A673 (cell line): ENCODE data around the gene BPNT1. TPM values are rescaled to one million over a fixed set of nuclear protein-coding genes. Genes with fewer than 3 reads are reported as not detected.

Experiments used
- BruUV-seq: library from RNA; stranded (reverse); fragments of 400-500 nt; replicated peaks from 2 replicates; lab custom pipeline; 2021; lab: Mats Ljungman, UMichigan
- CTCF ChIA-PET: fragments of 300-600 bp; sonication (Branson Sonifier 250); formaldehyde crosslinking; loops from one replicate; lab custom pipeline; 2022; ENCODE audit warnings: antibody characterized with exemption; lab: Charles Lee
- POLR2A ChIA-PET: fragments of 300-600 bp; sonication (Branson Sonifier 250); formaldehyde crosslinking; loops from one replicate; lab custom pipeline; 2022; ENCODE audit warnings: antibody characterized with exemption; ENCODE audit not compliant: low non-redundant PET; lab: Charles Lee
- DNase-seq: peaks from one replicate; pipeline ENCODE4 v3.0.0-alpha.2; 2015; ENCODE audit warnings: low spot score
- H3K27ac ChIP-seq: fragments of 200-600 bp; sonication (generic); 2 replicates; pipeline ENCODE4 v1.5.1; 2016; ENCODE audit warnings: mixed run types, low read depth, mild to moderate bottlenecking, mixed read lengths, antibody characterized with exemption, low read length; ENCODE audit not compliant: poor library complexity, severe bottlenecking
- H3K27me3 ChIP-seq: fragments of 200-600 bp; sonication (generic); replicated peaks from 2 replicates; pipeline ENCODE4 v1.6.1; 2017; ENCODE audit warnings: mixed run types, low read depth, mild to moderate bottlenecking, mixed read lengths, antibody characterized with exemption, low read length; ENCODE audit not compliant: insufficient read depth, poor library complexity
- H3K36me3 ChIP-seq: fragments of 200-600 bp; sonication (generic); 2 replicates; pipeline ENCODE4 v1.6.1; 2016; ENCODE audit warnings: mixed run types, mild to moderate bottlenecking, mixed read lengths, antibody characterized with exemption, low read length; ENCODE audit not compliant: insufficient read depth, poor library complexity, severe bottlenecking
- H3K4me1 ChIP-seq: fragments of 200-600 bp; sonication (generic); 2 replicates; pipeline ENCODE4 v1.6.1; 2017; ENCODE audit warnings: mixed run types, mild to moderate bottlenecking, mixed read lengths, antibody characterized with exemption, low read length; ENCODE audit not compliant: insufficient read depth, poor library complexity, severe bottlenecking
- H3K4me3 ChIP-seq: fragments of 200-600 bp; sonication (generic); 2 replicates; pipeline ENCODE4 v1.5.1; 2016; ENCODE audit warnings: low read depth, mixed run types, mild to moderate bottlenecking, mixed read lengths, low read length; ENCODE audit not compliant: poor library complexity, severe bottlenecking
- H3K9me3 ChIP-seq: fragments of 200-600 bp; sonication (generic); 2 replicates; pipeline ENCODE4 v1.6.1; 2016; ENCODE audit warnings: mixed run types, low read depth, mild to moderate bottlenecking, mixed read lengths, antibody characterized with exemption, low read length; ENCODE audit not compliant: poor library complexity, severe bottlenecking
- CTCF ChIP-seq: fragments of 300-800, 200-600 bp; sonication (generic); conservative IDR thresholded peaks from 2 replicates; pipeline ENCODE4 v1.5.1; 2017; ENCODE audit warnings: low read depth, mild to moderate bottlenecking, antibody characterized with exemption, low read length, moderate library complexity, mixed read lengths
- EZH2 ChIP-seq: fragments of 200-600 bp; sonication (generic); IDR thresholded peaks from 2 replicates; pipeline ENCODE4 v1.6.1; 2017; ENCODE audit warnings: borderline replicate concordance, low read depth, mild to moderate bottlenecking, mixed read lengths, antibody characterized with exemption, low read length; ENCODE audit not compliant: poor library complexity, severe bottlenecking
- intact Hi-C: fragments of 100-400 bp; cut with micrococcal nuclease; formaldehyde crosslinking; loops from one replicate; pipeline ENCODE4 v1.10.0; 2022; ENCODE audit not compliant: unreplicated experiment
- total RNA-seq: library from RNA; stranded (reverse); gene quantifications from 2 replicates; pipeline ENCODE4 v1.2.3, GENCODE V29; 2021

BPNT1 gene
- total RNA-seq, 1 experiment from 2014 or later = 23.5 TPM

GRCh38 chr1:220046052-220046930, 43.3 kb downstream of the BPNT1 start, which contains the start of gene EPRS1:
EPRS1 (minus strand) TSS chr1:220046505; CDS start chr1:220046388, 117 bp downstream.
- TSS peak; percentile 37 for BruUV-seq
- Histone ChIP-seq H3K4me1 (peaks cover 7% of the 10 kb centered on the region), H3K27me3 (no peaks in the 10 kb centered on the region), H3K9me3 (no peaks in the 10 kb centered on the region), H3K36me3 (no peaks in the 10 kb centered on the region), H3K27ac (peak within 1 kb of the TSS; percentile 87), H3K4me3 (peak within 1 kb of the TSS; percentile 85)
- POLR2A ChIA-PET = interaction anchor here (0.7 kb wide), 1 partner anchor 111 kb away, joined by 4 read pairs; no protein-coding TSS in a partner anchor
- peak; percentile 99 for DNase-seq
- CTCF ChIA-PET = interaction anchor here (0.6 kb wide), 1 partner anchor 10 kb away, joined by 3 read pairs; no protein-coding TSS in a partner anchor
- intact Hi-C loops = no loop called here
- no peak for TF ChIP-seq EZH2
- peak; percentile 64 for TF ChIP-seq CTCF

DNA sequence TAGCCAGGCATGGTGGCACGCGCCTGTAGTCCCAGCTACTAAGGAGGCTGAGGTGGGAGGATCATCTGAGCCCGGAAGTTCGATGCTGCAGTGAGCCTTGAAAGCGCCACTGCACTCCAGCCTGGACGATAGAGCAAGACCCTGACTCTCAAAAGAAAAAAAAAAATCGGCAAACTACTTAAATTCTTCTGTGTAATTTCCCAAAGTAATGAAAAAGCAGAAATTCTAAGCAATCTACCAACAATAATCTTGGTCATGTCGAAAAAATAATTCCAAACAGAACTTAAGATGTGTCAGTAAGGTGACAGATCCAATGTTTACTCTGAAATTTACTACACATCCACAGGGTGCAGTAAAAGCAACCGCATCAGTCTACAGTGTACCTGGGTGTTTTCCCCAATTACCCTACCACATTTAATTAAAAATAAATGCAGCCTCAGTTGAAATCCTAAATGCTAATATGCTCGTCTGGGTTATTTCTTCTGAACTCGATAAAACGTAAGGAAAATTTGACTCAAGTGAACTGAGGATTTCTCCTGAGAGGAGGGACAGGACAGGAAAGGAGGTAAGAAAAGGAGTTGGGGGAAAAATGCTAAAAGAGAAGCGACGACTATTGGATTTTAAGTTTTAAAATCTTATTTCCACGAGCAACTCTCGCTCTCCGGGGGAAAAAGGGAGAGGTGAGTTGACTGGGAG, 44.1 kb downstream of the BPNT1 start:
- DNase-seq = peak; percentile 14
- no peaks in the 10 kb centered on the region for H3K27me3 ChIP-seq
- no peaks in the 10 kb centered on the region for H3K36me3 ChIP-seq
- H3K4me3 ChIP-seq = peak overlapping the region; percentile 85
- H3K27ac ChIP-seq = peak overlapping the region; percentile 87
- ChIA-PET POLR2A (no interaction called here), CTCF (interaction anchor here (0.6 kb wide), 1 partner anchor 9 kb away, joined by 3 read pairs; no protein-coding TSS in a partner anchor)
- BruUV-seq = no TSS peak
- peaks cover 7% of the 10 kb centered on the region for H3K4me1 ChIP-seq
- TF ChIP-seq EZH2 (no peak), CTCF (no peak)
- no peaks in the 10 kb centered on the region for H3K9me3 ChIP-seq
- intact Hi-C loops = no loop called here

- DNase-seq = no peak
- H3K27ac ChIP-seq = no peak overlapping the region
- POLR2A ChIA-PET = no interaction called here
- H3K4me3 ChIP-seq = peak overlapping the region; percentile 85
- intact Hi-C loops = no loop called here
- no peaks in the 10 kb centered on the region for H3K9me3 ChIP-seq
- no peak for TF ChIP-seq CTCF
- no peak for TF ChIP-seq EZH2
- BruUV-seq = no TSS peak
- H3K27me3 ChIP-seq = no peaks in the 10 kb centered on the region
- H3K4me1 ChIP-seq = peaks cover 7% of the 10 kb centered on the region
- CTCF ChIA-PET = no interaction called here
- H3K36me3 ChIP-seq = peaks cover 6% of the 10 kb centered on the region
Observed at GRCh38 chr1:220044678-220045355, 44.8 kb downstream of the BPNT1 start.
